Vagina (tissue), 2 donors: ENCODE measurements around the gene ACTR3C.
"Not testable (repeated sequence)": the region's sequence is repeated elsewhere in the genome, so short reads cannot be mapped to it uniquely, and the experiment has no call there.

ENCODE experiments used
- CTCF ChIP-seq, 3 experiments: fragments of 450-650 bp in 2 of 3; fragments of 200-600 bp in 1 of 3; sonication (generic) in 1 of 3; IDR thresholded peaks; one replicate each; pipeline ENCODE4 v1.5.1; 2017 to 2019; ENCODE audit warnings: antibody characterized with exemption in 3 of 3, mild to moderate bottlenecking in 2 of 3, moderate library complexity in 2 of 3
- POLR2A ChIP-seq, 2 donors: fragments of 450-650 bp; IDR thresholded peaks; one replicate each; pipeline ENCODE4 v1.6.1; 2017; ENCODE audit warnings: antibody characterized with exemption in 2 of 2, mild to moderate bottlenecking in 2 of 2, moderate library complexity in 2 of 2
- POLR2AphosphoS5 ChIP-seq, 2 donors: sonication (generic); formaldehyde crosslinking; IDR thresholded peaks; one replicate each; pipeline ENCODE4 v1.9.0; 2017; ENCODE audit warnings: antibody characterized with exemption in 2 of 2, mild to moderate bottlenecking in 2 of 2, low read depth in 1 of 2; ENCODE audit not compliant: insufficient read depth in 1 of 2

DNA sequence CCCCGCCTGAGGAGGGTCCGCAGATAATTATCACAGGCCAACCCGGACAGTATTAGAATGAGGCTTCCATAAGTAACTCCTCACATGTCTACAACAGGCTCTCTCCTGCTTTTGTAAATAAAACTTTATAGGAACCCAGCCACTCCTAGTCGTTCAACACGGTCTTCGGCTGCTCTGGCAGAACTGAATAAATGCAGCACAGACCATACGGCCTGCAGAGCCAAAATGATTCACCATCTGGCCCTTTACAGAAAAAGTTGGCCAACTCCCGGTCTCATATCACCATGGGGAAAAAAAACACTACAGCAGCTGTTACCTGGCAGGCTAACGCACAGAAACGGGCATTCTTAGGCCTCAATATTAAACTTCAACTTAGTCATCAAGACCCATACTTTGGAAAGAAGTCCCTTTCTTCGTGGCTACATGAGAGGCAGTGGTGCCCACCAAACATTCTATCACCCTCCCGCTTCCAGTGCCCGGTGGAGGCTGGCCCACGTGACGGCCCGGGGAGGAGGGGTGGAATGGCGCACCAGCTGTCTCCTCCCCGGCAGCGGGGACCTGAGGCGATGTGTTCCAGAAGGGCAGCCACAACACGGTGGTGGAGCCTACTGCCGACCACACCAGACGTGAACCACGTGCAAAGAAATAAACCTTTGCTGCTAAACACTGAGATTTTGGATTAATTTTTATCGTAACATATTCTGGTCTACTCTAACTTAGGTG is 41.5 kb downstream of the ACTR3C start:
- not testable (repeated sequence) for TF ChIP-seq CTCF (IDR thresholded peaks at IDR 0.05); POLR2A (IDR thresholded peaks at IDR 0.05); POLR2AphosphoS5 (IDR thresholded peaks at IDR 0.05; ENCODE audit: insufficient read depth in 1 of 2, low read depth in 1 of 2)
